ENCODE results near the gene GPR139.

The GPR139 gene

GRCh38 chr16:20073203-20074098, at the start of gene GPR139:
TSS of gene GPR139 (minus strand) at chr16:20073890. CDS start at chr16:20073616, 274 bp downstream.
- no peak for DNase-seq (ENCODE audit: low read depth in 2 of 2)

DNA sequence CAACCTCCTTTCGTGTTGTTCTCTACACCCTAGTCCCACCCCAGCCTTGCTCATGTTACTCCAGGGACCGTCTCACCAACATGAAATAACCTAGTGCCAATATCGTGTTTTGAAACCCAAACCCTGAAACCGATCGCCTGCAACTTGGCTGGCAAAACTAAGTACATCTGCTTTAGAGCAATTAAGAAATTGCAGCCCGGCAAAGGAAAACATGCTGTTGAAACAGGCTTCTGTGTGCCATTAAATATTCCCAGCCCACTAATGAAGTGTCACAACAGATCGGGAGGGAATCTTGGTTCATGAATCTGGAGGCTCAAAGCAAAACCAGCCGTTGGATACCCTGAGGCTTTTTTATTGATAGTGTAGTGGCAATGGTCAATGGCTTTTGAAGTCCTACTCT, 48.3 kb upstream of the GPR139 start:
- DNase-seq (ENCODE audit: low read depth in 2 of 2), result no peak

- DNase-seq (ENCODE audit: low read depth in 2 of 2), result no peak
These were observed 40.7 kb upstream of the GPR139 start for GRCh38 chr16:20114356-20114755.

- no peak for DNase-seq (ENCODE audit: low read depth in 2 of 2)
These were observed 37.5 kb upstream of the GPR139 start for GRCh38 chr16:20111143-20111542.

DNA sequence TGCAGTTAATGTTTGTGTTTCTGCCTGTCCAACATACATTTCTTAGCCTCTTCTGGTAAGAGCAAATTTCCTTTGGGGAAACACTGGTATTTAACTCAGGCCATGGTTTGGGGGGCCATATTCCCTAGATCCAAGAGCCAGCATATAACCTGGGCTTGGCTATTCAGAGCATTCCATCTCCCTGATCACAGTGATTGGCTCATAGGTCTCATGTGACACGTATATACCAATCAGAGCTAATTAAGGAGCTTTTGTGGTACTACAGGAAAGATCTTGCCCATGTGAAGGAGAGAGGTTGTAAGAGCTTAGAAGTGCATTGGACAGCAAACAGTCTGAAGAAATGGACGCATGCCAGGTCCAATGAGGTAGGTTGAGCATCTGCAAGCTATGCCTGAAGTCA, 33.4 kb upstream of the GPR139 start:
- DNase-seq (ENCODE audit: low read depth in 2 of 2), result no peak

GRCh38 chr16:20104563-20105183, 31.0 kb upstream of the GPR139 start:
- no peak for DNase-seq (ENCODE audit: low read depth in 2 of 2)

GRCh38 chr16:20102521-20102920, 28.8 kb upstream of the GPR139 start:
- no peak for DNase-seq (ENCODE audit: low read depth in 2 of 2)

GRCh38 chr16:20102021-20102420, 28.3 kb upstream of the GPR139 start:
- no peak for DNase-seq (ENCODE audit: low read depth in 2 of 2)

- no peak for DNase-seq (ENCODE audit: low read depth in 2 of 2)
These were observed 25.7 kb upstream of the GPR139 start for GRCh38 chr16:20099375-20099774.

GRCh38 chr16:20094157-20094556, 20.5 kb upstream of the GPR139 start:
- no peak for DNase-seq (ENCODE audit: low read depth in 2 of 2)

DNA sequence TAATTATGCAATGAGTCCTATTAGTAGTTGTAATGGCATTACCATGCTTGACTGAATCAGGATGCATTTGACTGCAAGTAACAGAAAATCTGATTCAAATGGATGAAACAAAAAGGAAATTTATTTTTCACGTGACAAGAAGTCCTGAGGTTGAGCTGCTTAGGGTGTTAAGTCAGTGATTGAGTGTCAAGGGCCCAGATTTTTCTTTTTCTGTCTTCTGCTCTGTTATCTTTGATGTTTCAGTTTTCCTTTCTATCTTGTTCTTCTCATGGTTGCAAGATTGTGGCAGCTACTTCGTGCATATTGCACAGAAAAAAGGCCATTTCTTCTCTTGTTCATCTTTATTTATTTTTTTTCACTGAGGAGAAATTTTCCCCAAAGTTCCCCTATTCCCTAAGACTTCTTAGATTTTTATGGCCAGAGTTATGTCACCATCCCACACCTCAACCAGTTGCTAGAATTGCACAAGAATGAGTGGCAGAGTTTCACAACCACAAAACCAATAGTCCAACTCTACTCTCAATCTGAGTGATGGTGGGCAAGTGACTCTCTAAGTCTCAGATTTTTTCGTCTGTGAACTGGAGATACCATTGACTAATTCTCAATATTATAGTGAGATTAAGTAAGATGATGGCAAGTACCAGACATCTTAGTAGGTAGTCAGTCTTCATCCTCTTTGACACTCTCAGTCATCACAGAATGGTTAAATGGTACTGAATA, 15.7 kb upstream of the GPR139 start:
- DNase-seq (ENCODE audit: low read depth in 2 of 2), result no peak

DNA sequence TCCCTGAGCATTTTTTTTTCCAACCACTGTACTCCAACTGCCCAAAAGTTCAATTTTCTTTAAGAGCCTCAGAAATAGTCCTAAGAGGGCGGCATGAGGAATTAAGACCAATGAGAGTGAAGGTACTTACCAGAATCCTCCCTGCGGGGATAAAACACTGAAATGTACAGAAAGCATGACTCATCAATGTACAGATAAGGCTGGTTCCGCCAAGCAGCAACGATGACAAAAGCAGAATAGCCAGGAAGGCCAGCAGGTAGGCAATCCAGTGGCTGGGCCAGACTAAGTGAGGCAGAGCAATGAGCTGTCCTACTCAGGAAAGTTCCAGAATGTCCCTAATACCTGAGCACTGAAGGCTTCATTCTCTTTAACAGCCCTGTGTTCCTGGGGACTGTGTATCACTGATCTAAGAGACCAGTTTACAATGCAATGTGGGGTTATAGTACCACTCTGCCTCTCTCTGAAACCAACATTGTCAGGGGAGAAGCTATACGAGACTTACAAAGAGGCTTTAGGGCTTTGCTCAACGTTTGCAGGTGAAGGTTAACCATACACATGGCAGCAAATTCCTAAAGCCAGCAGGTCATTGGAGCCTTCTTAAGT, 11.0 kb upstream of the GPR139 start:
- DNase-seq (ENCODE audit: low read depth in 2 of 2), result no peak

DNA sequence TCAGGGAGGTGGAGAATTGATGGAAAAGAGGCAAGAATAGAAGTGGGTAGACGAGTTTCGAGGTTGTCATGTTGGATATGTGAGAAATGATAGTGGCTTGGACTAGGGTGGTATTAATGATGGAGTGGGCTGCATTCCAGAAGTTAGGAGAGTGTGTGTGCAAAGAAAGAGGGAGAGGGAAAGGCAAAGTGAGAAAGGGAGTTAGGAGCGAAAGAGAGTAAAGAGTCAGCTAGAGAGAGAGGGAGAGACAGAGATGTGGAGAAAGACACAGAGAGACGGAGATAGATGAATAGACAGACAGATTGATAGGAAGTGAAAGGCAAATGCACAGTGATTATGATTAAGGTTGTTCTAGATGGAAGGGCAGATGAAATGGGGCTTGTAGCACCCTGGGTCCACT, 5.4 kb upstream of the GPR139 start:
- no peak for DNase-seq (ENCODE audit: low read depth in 2 of 2)

DNA sequence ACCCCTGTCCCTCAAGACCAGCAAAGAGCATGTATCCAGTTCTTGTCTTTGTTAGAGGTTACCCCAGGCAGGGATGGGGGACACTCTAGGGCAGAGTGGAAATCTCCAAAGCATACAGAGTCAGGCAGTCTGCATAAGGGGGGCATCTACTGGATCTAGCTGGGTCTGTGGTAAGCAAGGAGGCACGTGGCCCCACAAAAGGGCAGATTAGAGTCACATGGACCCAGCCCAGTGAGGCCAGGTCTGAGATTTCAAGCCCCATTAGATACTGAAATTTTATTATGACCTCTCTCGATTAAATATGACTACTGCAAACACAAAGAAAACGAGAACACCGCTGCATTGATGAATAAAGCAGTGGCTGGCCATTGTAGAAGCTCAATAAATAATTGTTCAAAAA, 1.6 kb upstream of the GPR139 start:
- no peak for DNase-seq (ENCODE audit: low read depth in 2 of 2)

DNA sequence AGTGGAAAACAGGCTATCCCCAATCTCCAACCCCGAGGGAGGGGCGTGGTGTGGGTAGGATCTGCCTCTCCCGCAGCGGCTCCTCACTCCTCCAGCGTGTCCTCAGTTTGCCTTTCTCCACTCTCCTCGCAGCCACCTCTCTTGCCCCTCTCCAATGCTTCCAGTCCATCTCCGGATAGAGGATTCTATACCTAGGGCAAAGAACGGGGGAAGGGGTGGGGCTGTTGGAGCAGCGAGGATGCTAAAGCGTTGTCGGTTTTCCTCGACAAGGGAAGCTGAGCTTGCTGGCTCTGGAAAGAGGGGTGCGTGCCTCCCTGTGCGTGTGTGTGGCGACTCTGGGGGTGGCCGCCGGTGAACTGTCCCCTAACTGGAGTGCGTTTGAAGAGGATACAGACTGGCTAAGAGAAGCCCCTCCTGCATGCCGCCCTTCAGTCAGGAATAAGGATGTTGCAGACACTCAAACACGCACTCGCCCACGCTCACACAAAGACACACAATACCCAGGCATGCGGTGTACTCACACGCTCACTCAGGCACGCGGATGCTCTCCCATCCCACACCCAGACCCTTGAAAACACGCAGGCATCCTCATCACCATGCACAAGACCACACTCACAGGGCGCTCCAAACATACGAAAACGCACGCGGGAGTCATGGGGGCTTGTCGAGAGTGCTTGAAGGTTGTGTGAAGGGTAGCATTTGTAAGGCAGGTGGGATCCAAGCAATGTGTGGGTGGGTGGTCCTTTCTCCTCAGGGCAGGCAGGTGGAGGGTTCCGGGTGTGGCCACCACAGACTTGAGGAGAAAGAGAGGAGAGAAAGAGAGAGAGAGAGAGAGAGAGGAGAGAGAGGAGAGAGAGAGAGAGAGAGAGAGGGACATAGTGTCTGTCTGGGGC, 655 bp upstream of the GPR139 start:
- DNase-seq (ENCODE audit: low read depth in 2 of 2), result no peak

- DNase-seq (ENCODE audit: low read depth in 2 of 2), result no peak
These were observed 852 bp downstream of the GPR139 start for GRCh38 chr16:20072874-20073202.

- no peak for DNase-seq (ENCODE audit: low read depth in 2 of 2)
These were observed 1.4 kb downstream of the GPR139 start for GRCh38 chr16:20072146-20072873.

DNA sequence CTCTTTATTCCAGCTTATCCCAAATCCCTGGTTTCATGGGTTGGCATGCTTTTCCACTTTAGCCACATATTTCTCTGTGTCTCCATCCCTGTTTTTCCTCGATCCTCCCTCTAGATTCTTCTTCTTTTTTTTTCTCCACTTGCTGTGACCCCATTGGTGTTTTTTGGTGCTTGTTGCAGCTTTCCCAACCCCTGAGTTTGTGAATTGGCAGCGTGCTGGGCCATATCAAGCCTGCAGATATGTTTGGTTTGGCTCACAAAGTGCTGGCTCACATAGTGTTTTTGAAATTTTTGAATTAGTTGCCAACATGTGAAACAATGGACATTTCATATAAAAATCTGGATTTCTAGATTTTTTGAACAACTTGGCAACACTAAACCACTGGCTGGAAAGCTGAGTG, 8.8 kb downstream of the GPR139 start:
- DNase-seq (ENCODE audit: low read depth in 2 of 2), result no peak

GRCh38 chr16:20064520-20064919, 9.2 kb downstream of the GPR139 start:
- DNase-seq (ENCODE audit: low read depth in 2 of 2), result no peak

GRCh38 chr16:20061132-20061531, 12.6 kb downstream of the GPR139 start:
- no peak for DNase-seq (ENCODE audit: low read depth in 2 of 2)

GRCh38 chr16:20056436-20056835, 17.3 kb downstream of the GPR139 start:
- no peak for DNase-seq (ENCODE audit: low read depth in 2 of 2)

Data from stimulated activated CD8-positive, alpha-beta memory T cell treated with anti-CD3 and anti-CD28 coated beads, Interleukin-7, amount 100 ng/mL, for 1 hour (primary cell).